GM12873 (cell line): Measurements from ENCODE around the gene MYO5B.

Experiments
- TF ChIP-seq, protein P1 (sequence below): IDR thresholded peaks from 2 replicates; pipeline ENCODE4 v1.5.1; 2012; ENCODE audit warnings: low read depth, mild to moderate bottlenecking, moderate library complexity, low read length, control low read depth; ENCODE audit not compliant: insufficient read depth; ENCODE audit errors: missing control alignments

MYO5B gene

DNA sequence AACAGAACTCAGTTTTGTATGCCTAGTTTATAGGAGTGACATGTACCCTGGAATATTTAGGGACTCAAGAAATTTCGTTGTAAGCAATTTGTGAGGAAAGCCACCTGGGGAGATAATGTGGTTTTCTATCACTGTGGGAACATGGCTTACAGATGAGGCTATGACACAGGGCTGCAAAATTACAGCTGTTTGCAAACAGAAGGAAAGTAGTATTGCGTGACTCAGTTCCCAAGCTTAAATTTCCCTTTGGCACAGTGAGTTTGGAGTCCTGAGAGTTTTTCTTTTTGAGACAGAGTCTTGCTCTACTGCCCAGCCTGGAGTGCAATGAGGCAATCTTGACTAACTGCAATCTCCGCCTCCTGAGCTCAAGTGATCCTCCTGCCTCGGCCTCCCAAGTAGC, 149.8 kb downstream of the MYO5B start:
- TF ChIP-seq, protein P1, sequence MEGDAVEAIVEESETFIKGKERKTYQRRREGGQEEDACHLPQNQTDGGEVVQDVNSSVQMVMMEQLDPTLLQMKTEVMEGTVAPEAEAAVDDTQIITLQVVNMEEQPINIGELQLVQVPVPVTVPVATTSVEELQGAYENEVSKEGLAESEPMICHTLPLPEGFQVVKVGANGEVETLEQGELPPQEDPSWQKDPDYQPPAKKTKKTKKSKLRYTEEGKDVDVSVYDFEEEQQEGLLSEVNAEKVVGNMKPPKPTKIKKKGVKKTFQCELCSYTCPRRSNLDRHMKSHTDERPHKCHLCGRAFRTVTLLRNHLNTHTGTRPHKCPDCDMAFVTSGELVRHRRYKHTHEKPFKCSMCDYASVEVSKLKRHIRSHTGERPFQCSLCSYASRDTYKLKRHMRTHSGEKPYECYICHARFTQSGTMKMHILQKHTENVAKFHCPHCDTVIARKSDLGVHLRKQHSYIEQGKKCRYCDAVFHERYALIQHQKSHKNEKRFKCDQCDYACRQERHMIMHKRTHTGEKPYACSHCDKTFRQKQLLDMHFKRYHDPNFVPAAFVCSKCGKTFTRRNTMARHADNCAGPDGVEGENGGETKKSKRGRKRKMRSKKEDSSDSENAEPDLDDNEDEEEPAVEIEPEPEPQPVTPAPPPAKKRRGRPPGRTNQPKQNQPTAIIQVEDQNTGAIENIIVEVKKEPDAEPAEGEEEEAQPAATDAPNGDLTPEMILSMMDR, result no peak

DNA sequence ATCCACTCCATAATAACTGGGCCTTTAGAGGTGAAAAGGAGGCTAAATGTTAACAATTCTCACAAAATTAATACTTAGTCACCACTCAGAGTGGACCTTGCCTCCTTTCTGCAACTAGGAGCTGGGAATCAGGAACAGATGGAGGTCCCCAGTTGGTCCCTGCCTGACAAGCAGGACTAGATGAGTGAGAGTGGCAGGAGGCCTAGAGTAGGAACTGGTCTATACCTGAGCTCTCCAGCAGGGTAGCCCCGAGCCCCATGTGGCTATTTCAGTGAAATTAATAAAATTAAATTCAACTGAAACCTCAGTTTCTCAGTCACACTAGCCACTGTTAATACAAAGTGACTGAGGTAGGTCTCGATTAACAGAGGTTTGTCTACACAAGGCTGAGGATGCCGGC, 150.5 kb downstream of the MYO5B start:
- TF ChIP-seq, protein P1, result no peak

DNA sequence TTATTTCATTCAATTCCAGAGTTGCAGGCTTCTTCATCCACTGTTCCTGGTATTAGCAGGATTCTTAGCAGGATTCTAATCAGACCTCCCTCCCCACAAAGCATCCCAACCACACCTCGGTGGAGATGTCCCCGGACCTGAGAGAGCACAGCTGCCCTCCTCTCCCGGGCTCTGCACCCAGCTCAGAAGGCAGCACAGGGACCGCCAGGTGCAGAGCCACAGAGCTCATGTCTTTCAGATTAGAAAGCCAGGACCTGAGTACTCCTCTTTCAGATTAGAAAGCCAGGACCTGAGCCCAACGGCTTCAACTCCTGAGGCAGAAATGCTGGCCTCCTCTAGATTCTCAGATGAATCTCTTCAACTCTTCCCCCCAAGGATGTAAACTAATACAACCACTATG, 152.3 kb downstream of the MYO5B start:
- TF ChIP-seq, protein P1, result no peak

DNA sequence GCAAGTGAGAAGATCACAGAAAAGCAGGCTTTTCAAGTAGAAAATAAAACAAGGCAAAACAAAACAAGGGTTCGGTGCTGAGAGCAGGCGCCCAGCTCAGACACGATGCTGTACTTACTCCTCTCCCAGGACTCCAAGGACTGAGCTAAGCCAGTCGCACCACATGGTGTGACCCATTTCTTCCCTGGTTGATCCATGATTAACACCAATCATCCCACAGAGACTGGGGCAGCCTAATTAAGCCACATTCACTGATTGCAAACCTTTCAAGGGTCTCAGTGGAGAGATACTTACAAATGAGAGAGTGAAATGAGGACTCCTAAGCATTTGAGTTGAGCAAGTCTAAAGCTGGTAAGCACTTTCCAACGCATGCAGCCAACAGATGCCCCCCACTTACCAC, 155.2 kb downstream of the MYO5B start:
- TF ChIP-seq, protein P1, result no peak

DNA sequence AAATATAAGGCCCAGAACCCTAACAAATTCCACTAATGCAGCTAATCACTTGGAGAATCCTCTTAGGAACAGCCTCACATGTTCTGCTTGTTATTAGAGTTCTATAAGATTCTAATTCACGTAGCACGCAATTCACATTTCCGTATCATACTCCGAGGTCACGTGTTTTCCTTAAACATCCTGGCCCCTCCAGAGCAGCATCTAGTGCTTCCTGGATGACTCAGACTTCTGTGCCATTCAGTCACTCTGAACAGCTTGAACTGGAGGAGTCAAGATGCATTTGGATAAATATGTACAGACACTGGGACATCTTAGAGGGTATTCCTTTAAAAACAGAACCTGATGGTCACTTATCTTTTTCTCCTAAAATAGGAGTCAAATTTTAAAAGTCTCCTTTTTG, 156.5 kb downstream of the MYO5B start:
- TF ChIP-seq, protein P1, result no peak

DNA sequence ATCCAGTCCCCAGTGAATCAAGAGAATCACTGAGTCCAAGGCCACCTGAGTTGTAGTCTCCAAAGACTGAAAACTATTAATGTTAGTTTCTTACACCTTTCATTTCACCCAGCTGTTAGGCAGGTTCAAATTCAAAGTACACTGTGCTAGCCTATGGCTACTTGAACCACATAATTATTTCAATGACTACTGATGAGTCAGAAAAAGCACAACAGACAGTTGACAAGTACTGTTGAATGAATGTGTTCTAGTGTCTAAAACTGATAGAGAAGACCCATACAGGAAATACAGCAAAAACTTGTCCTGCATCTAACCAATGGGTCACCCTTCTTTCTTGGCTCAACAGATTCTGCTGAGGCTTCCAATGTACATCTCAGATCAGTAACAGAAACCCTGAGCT, 160.9 kb downstream of the MYO5B start:
- TF ChIP-seq, protein P1, result no peak

DNA sequence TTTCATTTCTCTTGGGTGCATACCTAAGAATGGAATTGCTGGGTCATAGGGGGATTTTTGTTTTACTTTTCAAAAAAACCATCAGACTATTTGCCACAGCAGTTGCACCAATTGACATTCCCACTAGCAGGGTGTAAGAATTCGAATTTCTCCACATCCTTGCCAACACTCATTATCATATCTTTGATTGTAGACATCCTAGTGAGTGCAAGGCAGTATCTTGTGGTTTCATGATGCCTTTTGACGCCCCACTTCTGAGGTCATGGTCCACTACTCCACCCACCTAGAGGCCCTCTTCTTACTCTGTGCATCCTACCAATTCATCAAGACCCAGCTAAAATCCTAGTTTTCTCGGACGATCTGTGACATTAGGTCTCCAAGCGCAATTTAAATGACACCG, 161.9 kb downstream of the MYO5B start:
- TF ChIP-seq, protein P1, result no peak
